GM12865 (cell line): Measurements from ENCODE around the gene WASF1.

ENCODE experiments used
- DNase-seq: peaks from one replicate; pipeline ENCODE4 v3.0.0; 2010; ENCODE audit warnings: low read depth
- H3K4me3 ChIP-seq: 2 replicates; pipeline ENCODE4 v1.5.1; 2011; ENCODE audit warnings: mild to moderate bottlenecking, low read depth, low read length, control low read depth
- CTCF ChIP-seq: IDR thresholded peaks from 2 replicates; pipeline ENCODE4 v1.5.1; 2011; ENCODE audit warnings: low read length, control low read depth, low read depth, inconsistent platforms; ENCODE audit not compliant: insufficient read depth; ENCODE audit errors: missing control alignments

WASF1 gene

DNA sequence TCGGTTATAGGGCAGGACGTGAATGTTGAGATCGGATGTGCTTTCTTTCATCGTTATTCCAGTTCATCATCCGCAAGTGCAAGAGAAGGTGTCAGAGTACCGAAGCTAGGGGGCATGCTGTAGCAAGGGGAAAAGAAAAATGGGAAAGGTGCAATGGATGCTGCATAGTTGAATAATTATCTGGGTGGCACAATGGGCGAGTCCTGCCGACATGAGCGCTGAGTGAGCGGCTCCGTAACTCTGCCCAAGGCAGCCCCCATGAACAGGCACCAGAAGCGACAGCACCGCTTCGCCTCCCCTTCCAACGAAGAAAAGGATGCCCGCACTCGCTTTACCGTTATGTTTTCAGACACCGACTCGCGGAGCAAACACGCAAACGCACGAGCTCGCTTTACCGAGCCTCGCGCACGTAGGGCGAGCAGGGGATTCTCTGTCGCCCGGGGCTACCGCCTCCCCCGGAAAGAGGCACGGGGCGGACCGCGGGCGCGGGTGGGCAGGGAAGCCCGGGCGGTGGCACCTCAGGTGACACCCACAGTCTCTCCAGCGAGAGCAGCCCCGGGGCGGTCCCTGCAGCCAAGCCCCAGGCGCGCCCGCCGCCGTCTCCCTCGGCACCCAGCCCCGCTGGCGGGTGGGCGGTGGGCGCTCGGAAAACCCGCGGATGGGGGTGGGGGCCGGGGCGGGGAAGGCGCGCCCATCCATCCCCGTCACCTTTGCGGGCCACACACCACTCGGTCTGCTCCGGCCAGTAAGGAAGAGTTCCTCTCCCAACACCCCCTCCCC lies 654 bp downstream of the WASF1 start:
- TF ChIP-seq CTCF = peak; percentile 50
- peak overlapping the region; percentile 77 for H3K4me3 ChIP-seq
- peak; percentile 53 for DNase-seq

DNA sequence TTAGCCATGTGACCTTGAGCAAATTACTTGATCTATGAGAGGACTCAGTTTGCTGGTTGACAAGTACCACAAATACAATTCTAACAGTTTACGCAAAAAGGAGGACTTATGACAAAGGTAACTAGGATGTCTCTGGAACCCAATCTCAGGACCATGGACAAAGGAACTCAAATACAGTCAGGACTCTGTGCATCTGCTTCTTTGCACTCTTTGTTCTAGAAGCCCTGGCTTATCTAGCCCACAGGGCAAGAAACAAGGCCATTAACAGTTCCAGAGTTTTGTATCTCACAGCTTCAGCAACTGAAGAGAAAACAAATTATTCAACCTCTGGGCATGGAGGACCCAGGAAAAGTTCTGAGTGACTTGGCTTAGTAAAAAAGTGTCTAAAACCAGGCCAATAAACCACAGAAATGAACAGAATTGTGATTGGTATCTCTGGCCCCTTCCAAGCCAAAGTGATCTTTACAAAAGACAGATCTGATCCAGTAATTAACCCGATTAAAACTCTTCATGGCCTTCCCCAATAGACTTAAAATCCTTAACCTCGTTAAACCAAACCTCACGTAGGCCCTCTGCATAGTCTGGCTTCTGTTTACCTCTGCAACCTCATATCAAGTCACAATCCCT lies 5.9 kb downstream of the WASF1 start:
- H3K4me3 ChIP-seq = no peak overlapping the region
- TF ChIP-seq CTCF = no peak
- no peak for DNase-seq

DNA sequence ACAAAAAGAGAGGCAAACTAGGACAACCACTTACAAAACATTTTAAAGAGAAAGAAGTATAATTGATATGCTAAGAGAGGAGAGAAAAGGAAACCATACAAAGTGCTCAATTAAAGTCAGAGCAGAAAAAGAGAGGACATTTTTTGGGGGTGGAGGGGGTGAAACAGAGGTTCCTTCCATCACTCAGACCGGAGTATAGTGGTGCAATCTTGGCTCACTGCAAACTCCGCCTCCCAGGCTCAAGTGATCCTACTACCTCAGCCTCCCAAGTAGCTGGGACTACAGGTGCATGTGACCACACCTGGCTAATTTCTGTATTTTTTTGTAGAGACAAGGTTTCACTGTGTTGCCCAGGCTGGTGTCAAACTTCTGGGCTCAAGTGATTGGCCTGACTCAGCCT lies 9.4 kb downstream of the WASF1 start:
- no peak overlapping the region for H3K4me3 ChIP-seq
- no peak for TF ChIP-seq CTCF
- DNase-seq = no peak

GRCh38 chr6:110158479-110158878 lies 21.0 kb downstream of the WASF1 start:
- no peak for DNase-seq
- H3K4me3 ChIP-seq = no peak overlapping the region
- no peak for TF ChIP-seq CTCF

- H3K4me3 ChIP-seq = no peak overlapping the region
- no peak for DNase-seq
- no peak for TF ChIP-seq CTCF
Observed at GRCh38 chr6:110147870-110148269, 31.6 kb downstream of the WASF1 start.

DNA sequence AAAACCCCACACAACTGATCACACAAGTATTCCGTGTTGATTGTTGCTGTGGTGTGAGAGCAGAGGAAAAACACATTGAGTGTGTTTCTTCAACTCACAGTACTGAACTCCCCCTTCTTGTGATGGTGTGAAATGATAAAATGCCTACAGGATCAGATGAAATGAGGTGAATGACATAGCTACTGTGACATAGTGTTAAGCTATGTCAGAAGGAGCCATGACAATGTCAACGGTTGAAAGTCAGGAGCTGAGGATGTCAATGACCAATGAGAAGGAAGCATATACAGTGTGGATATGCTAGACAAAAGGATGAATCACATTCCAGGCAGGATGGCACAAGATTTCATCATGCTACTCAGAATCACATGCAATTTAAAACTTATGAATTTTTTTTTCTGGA lies 38.8 kb downstream of the WASF1 start:
- no peak for DNase-seq
- TF ChIP-seq CTCF = no peak

More for the DNA sequence above, 38.8 kb downstream of the WASF1 start:
- no peak overlapping the region for H3K4me3 ChIP-seq
